DMS 273 (cell line): ENCODE results near the gene KNOP1.
"Not testable (repeated sequence)": the region's sequence is repeated elsewhere in the genome, so short reads cannot be mapped to it uniquely, and the experiment has no call there.

ENCODE experiments used
- DNase-seq: peaks from one replicate; lab custom pipeline; 2025; ENCODE audit not compliant: unreplicated experiment; lab: John Stamatoyannopoulos, UW

KNOP1 gene

DNA sequence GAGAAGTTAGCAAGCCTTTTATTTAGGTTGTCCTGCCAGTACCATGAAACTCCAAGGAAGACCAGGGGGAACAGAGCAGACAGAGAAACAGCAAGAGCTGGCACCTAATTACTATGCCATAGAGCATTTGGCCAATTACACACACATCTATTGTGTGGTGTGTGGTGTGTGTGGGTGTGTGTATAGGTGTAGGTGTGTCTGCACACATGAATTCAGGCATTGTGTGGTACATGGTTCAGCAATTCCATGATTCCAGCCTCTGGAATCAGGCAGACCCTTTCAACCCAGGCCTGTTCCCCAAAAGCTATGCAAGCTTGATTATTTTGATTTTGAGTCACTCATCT is 25.8 kb upstream of the KNOP1 start:
- no peak for DNase-seq

DNA sequence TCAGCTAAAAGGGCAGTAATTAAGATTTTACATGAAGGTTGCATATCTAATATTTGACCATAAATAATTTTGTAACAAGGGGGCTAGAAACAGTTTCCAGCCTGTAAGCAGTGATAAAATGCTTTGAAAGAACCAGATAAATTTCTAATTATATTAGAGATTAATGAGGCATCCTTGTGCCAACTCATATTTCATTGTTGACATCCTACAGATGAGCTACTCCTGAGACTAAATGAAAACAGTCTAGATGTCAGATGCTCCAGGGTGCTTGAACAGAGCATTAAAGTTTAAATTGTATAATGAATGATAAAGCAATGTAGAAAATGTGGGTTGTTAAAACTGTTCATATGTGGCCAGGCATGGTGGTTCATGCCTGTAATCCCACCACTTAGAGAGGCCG is 23.3 kb upstream of the KNOP1 start:
- no peak for DNase-seq

DNA sequence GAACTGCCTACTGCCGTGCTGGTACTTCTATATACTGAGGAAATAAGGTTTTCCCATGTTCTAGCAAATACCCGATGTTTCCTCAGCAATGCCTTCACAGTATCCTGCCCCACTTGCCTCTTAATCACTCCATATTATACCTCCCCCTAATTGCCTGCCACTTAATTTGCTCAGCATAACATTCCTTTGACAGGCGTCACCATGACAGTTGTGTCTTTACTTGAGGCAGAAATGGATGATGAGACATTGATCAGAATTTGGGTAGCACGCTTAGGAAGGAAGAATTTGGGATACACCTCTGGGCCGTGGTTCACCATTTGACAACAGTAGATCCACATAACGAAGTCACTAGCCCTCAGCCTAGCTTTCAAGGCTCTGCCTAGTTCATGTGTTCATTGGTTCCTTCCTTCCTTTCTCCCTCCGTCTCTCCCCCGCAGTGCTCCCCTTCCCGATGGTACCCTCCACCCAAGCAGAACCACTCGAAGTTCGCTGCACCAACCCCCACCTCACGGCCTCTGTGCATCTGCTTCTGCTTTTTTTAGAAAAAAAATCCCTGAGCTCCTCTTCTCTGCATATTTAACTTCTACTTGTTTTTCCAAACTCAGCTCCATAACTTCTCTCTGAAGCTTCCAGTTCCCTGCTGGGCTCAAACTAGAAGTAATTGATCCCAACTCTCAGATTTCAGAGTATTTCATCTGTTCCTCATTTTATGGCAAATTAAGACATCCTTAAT is 19.4 kb upstream of the KNOP1 start:
- no peak for DNase-seq

DNA sequence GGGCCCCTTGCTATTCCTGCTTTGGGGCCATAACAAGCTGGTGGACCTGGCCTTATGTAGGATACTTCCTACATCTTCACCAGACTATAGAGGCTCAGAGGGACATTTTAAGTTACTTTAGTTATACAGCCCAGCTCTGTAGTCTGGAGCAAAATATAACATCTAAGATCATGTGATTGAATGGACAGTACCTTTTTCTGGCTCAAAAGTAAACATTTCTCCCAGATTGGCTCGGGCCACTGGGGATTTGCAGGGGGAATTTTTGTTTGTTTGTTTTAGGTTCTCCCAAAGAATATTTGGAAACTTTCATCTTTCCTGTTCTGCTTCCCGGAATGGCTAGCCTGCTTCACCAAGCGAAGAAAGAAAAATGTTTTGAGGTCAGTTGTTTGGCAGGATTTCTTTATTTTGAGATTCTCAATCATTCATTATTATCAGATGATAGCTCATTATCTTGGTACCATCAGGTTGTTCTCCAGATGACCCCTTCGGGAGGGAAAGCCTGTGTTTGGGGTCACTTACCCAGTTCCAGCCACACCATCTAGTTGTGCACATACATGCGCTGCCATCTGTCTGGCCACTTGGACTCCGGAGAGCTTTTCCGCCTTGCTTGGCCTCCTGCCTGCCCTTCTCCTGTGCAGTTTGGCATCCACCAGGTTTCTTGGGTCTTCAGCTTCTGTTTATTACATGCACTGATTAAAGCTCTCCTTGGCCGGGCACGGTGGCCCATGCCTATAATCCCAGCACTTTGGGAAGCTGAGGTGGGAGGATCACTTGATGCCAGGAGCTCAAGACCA is 17.2 kb upstream of the KNOP1 start:
- peak; percentile 8 for DNase-seq

DNA sequence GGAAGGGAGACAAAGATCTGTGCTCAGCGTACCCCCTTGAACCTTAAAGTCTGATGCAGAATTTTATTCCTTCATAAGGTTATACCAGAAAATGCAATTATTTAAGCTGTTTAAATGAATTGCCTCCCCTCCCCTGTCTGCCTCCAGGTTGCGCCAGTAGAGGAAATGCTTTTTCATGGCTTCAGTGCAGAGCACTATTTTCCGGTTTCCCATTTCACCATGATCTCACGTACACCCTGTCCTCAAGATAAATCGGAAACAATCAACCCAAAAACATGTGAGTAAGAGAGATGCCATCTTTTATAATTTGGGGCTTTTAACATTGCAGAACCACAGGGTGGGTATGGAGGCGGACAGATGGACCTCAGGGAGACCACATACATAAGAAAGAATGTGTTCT is 15.5 kb upstream of the KNOP1 start:
- no peak for DNase-seq

DNA sequence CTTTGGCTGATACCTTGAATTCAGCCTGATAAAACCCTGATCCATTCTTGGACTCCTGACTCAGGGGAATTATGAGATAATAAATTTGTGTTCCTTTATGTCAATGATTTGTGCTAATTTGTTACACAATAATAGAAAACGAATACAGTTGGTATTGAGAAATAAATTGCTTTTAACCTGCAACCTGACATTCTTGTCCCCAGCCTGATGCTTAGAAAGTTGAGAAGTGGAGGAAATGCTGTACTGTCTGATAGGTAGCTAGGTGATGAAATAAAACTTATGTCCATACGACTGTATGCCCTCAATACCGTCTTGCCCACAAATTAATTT is 10.6 kb upstream of the KNOP1 start:
- DNase-seq: no peak

DNA sequence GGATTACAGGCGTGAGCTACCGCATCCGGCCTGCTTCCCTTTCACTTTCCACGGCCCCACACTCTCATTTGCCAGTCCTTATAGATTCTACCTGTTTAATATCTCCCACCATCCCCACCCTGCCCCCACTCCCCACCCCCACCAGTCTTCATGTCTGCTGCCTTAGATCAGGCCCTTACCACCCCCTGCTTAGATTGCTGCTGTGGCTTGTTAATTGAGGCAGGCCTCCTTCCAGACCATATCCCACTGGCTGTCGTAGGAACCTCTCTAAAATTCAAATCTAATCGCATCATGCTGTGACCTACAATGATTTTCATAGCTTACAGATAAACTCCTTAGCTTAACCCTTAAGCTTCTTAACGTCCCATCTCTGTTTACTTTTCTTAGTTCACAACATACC is 5.0 kb upstream of the KNOP1 start:
- no peak for DNase-seq

DNA sequence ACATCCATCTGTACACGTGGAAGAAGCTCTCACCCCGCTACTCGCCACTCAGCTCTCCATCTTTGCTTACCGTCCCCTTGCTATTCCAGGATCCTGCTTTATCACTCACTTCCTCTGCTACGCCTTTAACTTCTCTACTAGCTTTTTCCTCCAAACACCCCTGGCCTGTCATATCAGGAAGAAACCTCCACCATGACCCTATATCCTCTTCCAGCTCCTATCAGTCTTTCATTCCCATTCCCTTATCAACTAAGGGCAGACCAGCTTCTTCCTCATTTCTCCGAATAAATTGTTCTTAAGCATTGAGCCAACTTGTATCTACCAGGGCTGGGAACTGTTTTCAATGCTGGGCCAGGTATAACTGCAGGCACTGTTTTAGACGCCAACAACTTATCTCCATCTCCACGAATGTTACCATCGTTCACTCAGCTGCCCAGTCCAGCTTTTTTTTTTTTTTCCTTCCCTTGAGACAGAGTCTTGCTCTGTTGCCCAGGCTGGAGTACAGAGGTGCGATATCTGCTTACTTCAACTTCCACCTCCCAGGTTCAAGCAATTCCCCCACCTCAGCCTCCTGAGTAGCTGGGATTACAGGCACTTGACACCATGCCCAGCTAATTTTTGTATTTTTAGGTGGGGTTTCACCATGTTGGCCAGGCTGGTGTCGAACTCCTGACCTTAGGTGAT is 4.4 kb upstream of the KNOP1 start:
- no peak for DNase-seq

DNA sequence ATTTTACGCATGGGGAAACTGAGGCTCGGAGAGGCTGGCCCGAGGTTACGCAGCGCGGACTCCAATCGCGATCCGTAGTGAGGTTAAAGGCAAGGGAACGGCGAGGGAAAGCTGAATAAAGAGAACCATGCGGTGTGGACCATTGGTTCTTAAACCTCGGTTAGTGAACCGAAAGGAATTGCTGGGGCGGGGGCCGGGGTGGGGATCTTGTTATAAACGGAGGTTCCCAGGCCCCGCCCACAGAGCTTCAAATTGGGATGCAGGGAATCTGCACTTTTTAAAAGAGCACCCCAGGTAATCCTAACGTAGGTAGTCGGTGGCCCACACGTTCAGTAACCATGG is 568 bp upstream of the KNOP1 start:
- peak; percentile 70 for DNase-seq

DNA sequence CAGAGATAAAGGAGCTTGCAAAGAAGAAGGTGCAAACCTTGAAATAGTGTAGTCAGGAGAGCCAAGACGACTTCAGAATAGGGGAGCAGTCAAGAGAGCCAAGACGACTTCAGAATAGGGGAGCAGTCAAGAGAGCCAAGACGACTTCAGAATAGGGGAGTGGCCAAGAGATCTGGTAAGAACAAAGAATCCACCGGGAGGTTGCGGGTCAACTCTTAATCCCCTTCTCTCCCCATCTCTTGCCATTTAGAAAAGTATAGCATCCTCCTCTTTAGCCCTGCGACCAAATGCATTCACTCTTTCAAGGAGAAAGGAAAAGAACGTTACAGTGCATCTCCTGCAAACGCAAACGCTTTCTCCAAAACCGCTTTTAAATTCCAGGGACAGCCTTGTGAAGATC is 713 bp downstream of the KNOP1 start:
- peak; percentile 52 for DNase-seq

DNA sequence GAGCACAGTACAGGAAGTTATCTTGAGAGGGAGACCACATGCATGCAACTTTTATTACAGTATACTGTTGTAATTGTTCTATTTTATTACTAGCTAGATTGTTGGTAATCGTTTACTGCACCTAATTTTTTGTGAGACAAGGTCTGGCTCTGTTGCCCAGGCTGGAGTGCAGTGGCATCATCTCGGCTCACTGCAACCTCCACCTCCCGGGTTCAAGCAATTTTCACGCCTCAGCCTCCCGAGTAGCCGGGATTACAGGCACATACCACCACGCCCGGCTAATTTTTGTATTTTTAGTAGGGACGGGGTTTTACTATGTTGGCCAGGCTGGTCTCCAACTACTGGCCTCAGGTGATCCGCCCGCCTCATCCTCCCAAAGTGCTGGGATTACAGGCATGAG is 1.3 kb downstream of the KNOP1 start:
- not testable (repeated sequence) for DNase-seq

DNA sequence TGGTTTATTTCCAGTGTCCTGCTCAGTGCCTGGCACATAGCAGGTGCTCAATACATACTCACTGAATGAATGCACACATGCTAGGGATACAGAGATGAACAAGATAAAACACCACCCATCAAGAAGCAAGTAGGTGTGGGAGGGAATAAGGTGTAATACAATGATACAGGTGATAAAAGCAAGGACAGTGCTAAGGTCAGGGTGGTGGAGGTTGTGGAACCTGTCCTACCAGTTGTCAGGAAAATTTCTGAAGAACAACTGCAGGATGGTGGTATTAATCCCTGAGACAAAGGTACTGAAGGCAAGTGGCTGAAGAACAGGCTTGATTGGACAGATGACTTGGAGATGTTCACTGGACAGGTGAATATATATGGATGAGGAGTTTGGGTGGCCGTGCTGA is 1.8 kb downstream of the KNOP1 start:
- DNase-seq: no peak

DNA sequence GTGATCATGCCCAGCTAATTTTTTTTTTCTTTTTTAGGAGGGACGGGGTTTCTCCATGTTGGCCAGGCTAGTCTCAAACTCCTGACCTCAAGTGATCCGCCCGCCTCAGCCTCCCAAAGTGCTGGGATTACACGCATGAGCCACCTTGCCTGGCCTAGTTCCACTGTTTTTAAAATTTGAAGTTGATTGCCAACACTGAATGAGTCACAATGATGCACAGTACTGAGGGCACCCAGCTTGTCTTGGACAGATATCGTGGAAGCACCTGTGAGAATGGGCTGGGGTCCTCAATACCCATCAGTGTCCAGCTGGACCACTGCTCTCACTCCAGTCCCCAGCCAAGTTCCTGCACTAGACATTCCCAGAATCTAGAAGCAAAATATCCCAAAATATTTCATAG is 2.5 kb downstream of the KNOP1 start:
- DNase-seq: no peak

DNA sequence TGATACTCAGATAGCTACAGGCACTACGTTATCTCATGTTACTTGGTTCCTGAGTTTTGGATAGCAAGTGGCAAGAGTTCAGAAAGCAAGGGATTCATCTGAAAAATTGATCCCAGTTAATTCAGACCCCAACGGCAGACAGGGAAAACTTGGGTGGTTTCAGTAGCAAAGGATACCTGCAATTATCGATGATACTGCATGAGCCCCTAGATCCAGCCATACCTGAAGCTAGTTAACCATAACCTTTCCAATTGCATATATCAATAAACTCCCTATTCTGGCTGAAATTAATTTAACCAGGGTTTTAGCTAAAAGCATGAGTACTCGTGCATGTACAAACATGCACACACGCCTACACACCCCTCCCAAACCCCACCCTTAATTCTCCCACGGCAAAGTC is 4.3 kb downstream of the KNOP1 start:
- no peak for DNase-seq

DNA sequence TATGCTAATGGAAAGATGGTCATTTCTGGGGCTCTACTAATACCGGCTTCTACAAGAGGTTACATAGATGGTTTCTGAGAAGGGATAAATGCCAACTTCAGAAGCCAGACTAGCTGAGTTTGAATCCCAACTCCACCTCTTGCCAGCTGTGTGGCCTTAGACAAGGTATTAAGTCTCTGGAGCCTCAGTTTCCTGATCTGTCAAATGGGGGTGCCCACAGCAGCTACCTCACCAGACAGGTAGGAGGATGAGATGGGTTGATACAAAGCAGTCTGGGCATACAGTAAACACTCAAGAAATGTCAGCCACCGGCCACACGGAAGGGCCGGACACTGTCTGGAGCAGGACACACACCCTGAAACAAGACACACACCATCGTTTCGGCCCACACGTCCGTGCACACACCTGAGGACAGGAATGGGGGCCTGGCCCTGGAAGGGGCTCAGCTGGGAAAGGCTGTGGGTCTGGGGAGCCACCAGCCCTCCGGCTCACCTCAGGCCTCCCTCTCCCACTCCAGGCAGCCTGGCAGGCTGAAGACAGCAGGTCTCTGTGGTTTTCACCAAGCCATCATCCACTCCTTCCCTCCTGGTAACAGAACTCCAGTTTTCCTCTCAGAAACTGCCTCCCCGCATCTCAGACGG is 5.5 kb downstream of the KNOP1 start:
- DNase-seq: no peak

DNA sequence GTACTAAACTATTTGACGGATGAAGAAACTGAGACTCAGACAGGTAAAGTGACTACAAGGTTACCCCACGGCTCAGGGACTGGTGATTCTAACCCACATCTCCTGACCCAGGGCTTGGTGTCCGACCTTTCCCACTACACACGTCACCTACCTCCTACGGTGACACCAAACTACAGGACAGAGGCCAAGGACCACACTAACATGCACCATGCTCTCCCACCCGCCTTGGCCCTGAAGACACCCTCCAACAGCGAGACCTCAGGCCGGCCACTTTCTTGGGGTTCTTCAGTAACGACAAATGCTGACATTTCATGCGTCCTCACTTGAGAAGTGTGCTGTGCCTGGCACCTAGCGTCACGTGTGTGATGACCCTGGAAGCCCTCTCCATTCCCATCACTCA is 6.4 kb downstream of the KNOP1 start:
- DNase-seq: no peak

DNA sequence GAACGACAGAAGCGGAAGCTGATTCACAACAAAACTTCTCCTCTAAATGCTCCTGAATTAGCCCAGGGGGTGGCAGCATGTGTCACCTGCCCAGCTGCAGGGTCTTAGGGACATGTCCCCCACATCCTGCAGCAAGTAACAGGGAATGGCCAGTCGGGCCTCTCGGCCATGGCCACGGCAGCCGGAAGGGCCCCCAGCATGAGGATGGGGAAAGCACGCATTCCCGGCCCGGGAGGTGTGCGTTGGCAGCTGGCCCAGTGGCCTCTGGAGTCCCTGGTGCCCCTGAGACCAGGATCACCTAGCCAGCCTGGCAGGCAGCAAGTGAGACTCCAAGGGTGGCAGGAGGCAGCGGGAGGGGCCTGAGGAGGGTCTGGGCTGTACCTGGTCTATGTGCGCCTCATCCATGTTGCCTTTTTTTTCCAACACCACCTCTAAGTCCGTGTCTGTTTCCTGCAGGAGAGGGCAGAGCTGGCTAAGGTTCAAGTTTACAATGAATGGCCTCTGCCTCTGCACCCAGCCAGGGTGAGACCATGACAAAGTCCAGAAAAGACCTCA is 7.0 kb downstream of the KNOP1 start:
- DNase-seq: no peak

DNA sequence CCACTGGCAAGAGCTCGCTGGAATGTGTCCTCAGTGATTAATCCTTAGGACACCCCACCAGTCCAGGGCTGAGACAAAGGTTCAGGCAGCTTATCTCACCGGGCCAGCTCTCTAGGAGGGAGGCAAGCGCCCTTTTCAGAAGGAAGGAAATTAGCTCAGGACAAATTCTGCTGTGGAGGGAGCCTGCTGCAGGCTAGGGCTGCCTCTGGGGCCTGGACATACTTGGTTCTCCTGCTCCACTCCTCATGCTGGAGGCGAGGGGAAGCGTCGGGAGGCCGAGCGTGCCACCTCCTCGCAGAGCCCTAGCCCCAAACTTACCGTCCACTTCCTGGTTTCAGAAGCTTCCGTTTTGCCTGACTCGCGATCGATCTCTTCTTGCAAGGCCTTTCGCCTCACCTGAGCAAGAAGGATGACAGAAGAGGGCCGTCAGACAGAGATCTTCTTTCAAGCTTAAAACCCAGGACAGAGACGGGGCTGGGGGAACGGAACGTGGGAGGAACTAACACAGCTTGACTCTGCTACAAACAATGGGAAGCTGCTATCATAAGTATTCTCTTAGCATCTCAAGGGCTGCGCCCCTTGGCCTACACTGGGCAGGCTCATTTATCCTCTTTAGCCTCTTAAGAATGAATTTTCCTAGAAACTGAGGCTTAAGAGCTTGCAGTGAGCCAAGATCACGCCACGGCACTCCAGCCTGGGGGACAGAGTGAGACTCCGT is 7.7 kb downstream of the KNOP1 start:
- DNase-seq: no peak

DNA sequence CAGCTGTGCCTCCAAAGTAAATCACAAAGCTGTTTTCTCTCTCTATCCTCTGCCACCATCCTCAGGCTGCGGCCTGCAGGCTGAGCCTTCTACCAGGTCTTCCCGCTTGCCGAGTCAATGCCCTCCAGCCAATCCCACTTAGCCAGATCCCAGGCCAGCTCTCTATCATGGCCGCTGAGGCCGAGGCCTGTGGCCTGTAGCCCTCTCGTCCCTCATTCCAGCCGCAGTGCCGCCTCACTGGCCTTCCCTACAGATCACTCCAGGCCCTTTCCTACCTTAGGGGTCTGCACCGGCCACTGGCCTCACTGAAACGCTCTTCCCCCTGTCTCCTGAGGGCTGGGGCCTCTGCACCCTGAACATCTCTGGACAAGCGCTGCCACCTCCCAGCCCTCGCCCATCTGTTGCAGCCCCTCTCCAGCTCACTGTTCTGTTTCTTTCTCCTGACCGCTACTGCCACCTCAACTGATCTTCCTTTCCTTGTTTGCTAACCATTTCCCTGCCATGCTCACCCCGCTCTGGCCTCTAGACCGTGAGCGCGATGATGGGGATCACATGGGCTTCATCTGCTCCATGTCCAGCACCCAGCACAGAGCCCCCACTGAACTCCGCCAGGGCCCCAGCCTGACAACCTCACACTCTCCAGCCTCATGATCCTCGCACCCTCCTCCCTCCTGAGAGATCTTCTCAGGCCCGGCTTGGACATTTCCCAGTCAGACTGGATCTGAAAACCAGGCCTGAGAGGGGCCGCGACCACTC is 8.5 kb downstream of the KNOP1 start:
- no peak for DNase-seq
